PC-3 (cell line): ENCODE data around the gene ANTXR2.

Experiments used
- CTCF ChIP-seq: fragments of 300-600 bp; sonication (generic); conservative IDR thresholded peaks from 2 replicates; pipeline ENCODE4 v1.5.1; 2017; ENCODE audit warnings: antibody characterized with exemption, low read depth, mild to moderate bottlenecking, low read length
- EZH2 ChIP-seq: fragments of 300-600 bp; sonication (generic); IDR thresholded peaks from one replicate; pipeline ENCODE4 v1.6.1; 2017; ENCODE audit warnings: antibody characterized with exemption, mild to moderate bottlenecking, low read length; ENCODE audit not compliant: unreplicated experiment
- EZH2phosphoT487 ChIP-seq: fragments of 300-600 bp; sonication (generic); IDR thresholded peaks from 2 replicates; pipeline ENCODE4 v1.6.1; 2018; ENCODE audit warnings: mild to moderate bottlenecking, antibody characterized with exemption, low read length, borderline replicate concordance

GRCh38 chr4:80065601-80066000 lies 7.4 kb downstream of the ANTXR2 start:
- TF ChIP-seq CTCF: no peak
- TF ChIP-seq EZH2: no peak
- TF ChIP-seq EZH2phosphoT487: no peak
